IPS-20b (cell line): ENCODE measurements around the gene POTEI.
"Not testable (repeated sequence)": the region's sequence is repeated elsewhere in the genome, so short reads cannot be mapped to it uniquely, and the experiment has no call there.

Experiments used
- H3K27ac ChIP-seq: one replicate; pipeline ENCODE4 v1.5.1; 2013; ENCODE audit warnings: low read length
- H3K27me3 ChIP-seq: 2 replicates; pipeline ENCODE4 v1.6.1; 2013; ENCODE audit warnings: mild to moderate bottlenecking, low read length, inconsistent platforms; ENCODE audit not compliant: insufficient read depth
- H3K36me3 ChIP-seq: 2 replicates; pipeline ENCODE4 v1.6.1; 2013; ENCODE audit warnings: low read depth, mild to moderate bottlenecking, inconsistent platforms, low read length, moderate library complexity; ENCODE audit not compliant: insufficient read depth
- H3K4me1 ChIP-seq: 2 replicates; pipeline ENCODE4 v1.6.1; 2013; ENCODE audit warnings: mild to moderate bottlenecking, control low read depth, inconsistent platforms, low read length, moderate library complexity; ENCODE audit not compliant: insufficient read depth
- H3K4me3 ChIP-seq: 2 replicates; pipeline ENCODE4 v1.5.1; 2013; ENCODE audit warnings: mild to moderate bottlenecking, low read length, inconsistent platforms
- H3K9ac ChIP-seq: 2 replicates; pipeline ENCODE4 v1.6.1; 2013; ENCODE audit warnings: low read depth, mild to moderate bottlenecking, inconsistent platforms, low read length, moderate library complexity
- H3K9me3 ChIP-seq: 2 replicates; pipeline ENCODE4 v1.6.1; 2013; ENCODE audit warnings: mild to moderate bottlenecking, low read depth, low read length, inconsistent platforms; ENCODE audit not compliant: insufficient read depth

The POTEI gene

DNA sequence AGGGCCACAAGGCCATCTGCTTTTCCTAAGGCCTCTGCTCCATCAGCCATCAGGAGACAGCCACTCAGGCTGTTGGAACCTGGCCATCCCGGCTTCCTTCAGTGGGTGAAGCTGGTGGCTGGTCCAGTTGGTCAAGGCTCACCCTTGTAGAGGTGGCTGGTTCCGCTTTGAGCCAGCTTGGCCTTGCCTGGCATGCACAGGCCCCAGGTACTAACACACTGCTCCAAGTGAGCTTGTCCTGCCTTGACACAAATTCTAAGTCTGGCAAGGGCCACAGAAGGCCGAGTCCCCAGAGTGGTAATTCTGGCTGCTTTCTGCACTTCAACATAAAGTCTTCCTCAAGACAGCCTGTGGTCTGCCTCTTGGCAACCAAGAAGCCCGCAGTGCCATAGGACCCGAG is 56.2 kb downstream of the POTEI start:
- not testable (repeated sequence) for H3K4me1 ChIP-seq, H3K9me3 ChIP-seq, H3K9ac ChIP-seq, H3K36me3 ChIP-seq, H3K27me3 ChIP-seq, H3K4me3 ChIP-seq, H3K27ac ChIP-seq

DNA sequence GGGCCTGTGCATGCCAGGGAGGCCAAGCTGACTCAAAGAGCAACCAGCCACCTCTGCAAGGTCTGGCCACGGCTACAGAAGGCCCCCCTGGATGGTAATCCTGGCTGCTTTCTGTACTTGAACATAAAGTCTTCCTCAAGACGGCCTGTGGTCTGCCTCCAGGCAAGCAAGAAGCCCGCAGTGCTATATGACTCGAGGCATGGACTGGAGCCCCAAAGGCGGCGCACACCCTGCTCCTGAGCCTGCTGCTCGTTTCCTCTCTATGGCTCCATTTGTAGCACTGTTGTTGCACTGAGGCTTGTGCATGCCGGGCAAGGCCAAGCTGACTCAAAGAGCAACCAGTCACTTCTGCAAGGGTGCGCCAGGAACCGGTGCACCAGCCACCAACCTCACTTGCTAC is 57.3 kb downstream of the POTEI start:
- not testable (repeated sequence) for H3K4me1 ChIP-seq, H3K9me3 ChIP-seq, H3K9ac ChIP-seq, H3K4me3 ChIP-seq, H3K27me3 ChIP-seq, H3K27ac ChIP-seq, H3K36me3 ChIP-seq

DNA sequence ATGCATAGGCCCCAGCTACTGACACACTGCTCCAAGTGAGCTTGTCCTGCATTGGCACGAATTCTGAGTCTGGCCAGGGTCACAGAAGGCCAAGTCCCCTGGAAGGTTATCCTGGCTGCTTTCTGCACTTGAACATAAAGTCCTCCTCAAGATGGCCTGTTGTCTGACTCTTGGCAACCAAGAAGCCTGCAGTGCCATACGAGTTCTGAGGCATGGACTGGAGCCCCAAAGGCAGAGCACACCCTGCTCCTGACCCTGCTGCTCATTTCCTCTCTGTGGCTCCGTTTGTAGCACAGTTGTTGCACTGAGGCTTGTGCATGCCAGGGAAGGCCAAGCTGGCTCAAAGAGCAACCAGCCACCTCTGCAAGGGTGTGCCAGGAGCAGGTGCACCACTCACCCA is 57.9 kb downstream of the POTEI start:
- not testable (repeated sequence) for H3K27me3 ChIP-seq, H3K27ac ChIP-seq, H3K9me3 ChIP-seq, H3K4me1 ChIP-seq, H3K36me3 ChIP-seq, H3K4me3 ChIP-seq, H3K9ac ChIP-seq

DNA sequence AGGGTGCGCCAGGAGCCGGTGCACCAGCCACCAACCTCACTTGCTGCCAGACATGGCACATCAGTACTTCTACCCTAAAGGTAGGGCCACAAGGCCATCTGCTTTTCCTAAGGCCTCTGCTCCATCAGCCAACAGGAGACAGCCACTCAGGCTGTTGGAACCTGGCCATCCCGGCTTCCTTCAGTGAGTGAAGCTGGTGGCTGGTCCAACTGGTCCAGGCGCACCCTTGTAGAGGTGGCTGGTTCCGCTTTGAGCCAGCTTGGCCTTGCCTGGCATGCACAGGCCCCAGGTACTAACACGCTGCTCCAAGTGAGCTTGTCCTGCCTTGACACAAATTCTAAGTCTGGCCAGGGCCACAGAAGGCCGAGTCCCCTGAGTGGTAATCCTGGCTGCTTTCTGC is 58.8 kb downstream of the POTEI start:
- H3K4me1 ChIP-seq, H3K9ac ChIP-seq, H3K27me3 ChIP-seq, H3K27ac ChIP-seq, H3K9me3 ChIP-seq, H3K4me3 ChIP-seq, H3K36me3 ChIP-seq: not testable (repeated sequence)

DNA sequence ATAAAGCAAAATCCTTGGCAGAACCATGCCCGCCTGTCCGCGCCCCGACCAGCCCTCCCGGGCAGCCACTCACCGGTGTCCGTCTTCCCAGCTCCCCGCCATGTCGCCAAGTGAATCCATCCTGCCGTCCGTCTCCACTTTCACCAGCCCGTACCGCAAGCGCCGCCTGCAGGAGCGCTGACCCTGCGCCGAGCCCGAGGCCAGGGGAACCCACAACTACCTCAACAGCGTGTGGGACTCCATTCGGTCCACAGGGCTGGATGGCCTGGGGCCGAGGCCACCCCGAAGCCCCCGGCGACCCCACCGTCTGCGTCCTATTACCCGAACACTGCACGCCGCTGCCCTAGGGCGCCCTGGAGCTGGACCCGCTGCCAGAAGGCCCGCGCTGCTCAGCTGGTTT is 81.5 kb downstream of the POTEI start:
- H3K27ac ChIP-seq, H3K4me1 ChIP-seq, H3K27me3 ChIP-seq, H3K9me3 ChIP-seq, H3K36me3 ChIP-seq: not testable (repeated sequence)
- peak overlapping the region; percentile 48; the same call in 1 of the 2 replicates for H3K9ac ChIP-seq
- peak overlapping the region; percentile 67 for H3K4me3 ChIP-seq

DNA sequence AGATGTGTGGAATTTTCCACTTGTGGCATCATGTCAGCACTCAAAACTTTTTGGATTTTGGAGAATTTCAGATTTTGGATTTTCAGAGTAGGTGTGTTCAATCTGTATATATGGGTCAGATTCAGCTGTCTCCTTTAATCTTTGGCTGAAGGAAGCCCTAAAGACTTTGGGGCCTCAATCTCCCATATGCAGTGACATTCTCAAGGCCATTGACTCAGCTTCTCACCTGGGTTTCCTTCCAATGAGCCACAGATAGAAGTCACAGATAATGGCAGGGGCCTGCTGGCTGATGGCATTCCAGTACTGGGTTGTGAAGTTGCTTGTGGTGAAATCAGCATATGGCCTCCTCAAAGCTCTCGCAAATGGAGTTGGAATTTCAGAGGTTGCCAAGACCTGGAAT is 90.3 kb downstream of the POTEI start:
- not testable (repeated sequence) for H3K27ac ChIP-seq, H3K9ac ChIP-seq, H3K4me1 ChIP-seq, H3K36me3 ChIP-seq, H3K4me3 ChIP-seq, H3K27me3 ChIP-seq, H3K9me3 ChIP-seq

DNA sequence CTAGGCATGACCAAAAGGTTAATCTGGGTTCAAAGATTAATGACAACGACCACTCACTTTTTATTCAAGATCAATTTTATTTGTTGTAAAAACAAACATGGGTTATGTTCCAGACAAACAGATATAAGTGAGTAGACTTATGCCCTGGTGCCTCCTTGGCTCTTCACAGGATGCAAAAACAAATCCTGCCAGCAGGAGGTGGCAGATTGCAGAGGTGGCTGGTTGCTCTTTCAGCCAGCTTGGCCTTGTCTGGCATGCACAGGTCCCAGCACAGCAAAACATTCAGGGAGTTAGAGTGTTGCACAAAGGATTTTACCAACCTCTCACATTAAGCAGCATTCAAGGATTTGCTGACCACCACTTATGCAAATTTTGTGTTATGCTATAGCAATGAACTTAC is 92.4 kb downstream of the POTEI start:
- H3K27me3 ChIP-seq, H3K9ac ChIP-seq, H3K4me1 ChIP-seq: not testable (repeated sequence)

More for the DNA sequence above, 92.4 kb downstream of the POTEI start:
- H3K9me3 ChIP-seq, H3K36me3 ChIP-seq, H3K4me3 ChIP-seq, H3K27ac ChIP-seq: not testable (repeated sequence)
